ENCODE data around the gene RWDD4. TPM values are rescaled to one million over a fixed set of nuclear protein-coding genes. Genes with fewer than 3 reads are reported as not detected.

Gene RWDD4
- total and polyA plus RNA-seq, 2 of the 4 experiments (the other 2 are of a cell fraction), result 8.5 to 8.8 TPM

DNA sequence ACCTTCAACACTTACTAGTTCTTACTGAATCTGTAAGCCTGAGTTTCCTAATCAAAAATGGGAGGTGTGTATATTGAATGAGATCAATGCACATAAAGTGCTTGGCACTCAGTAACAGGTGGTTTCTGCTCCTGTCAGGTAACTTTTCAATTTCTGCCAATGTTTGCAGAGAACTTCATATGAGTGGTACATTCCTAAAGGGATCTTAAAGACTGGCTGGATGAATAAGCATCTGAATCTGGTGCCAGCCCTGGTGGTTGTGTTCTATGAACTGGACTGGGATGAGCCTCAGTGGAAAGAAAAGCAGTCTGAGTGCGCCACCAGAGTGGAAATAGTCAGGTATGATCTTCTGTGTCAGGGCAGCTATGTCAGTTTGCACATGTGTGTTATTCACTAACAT is 7.1 kb upstream of the RWDD4 start:
- no TSS peak for BruUV-seq (replicated peaks)
- ChIA-PET POLR2A (ENCODE audit: unreplicated experiment) (no interaction called here), CTCF (no interaction called here)
- no peak overlapping the region for H2BK120ac ChIP-seq (ENCODE audit: low read depth, low read length)
- no peaks in the 10 kb centered on the region for H3K9me3 ChIP-seq (ENCODE audit: control insufficient read depth, insufficient read depth, low read length)
- peaks cover 24% of the 10 kb centered on the region for H3K36me3 ChIP-seq (ENCODE audit: control insufficient read depth, insufficient read depth, low read length)
- no peak for TF ChIP-seq RFX5 (IDR thresholded peaks at IDR 0.05; ENCODE audit: low read depth, low read length)
- TF ChIP-seq FOS (IDR thresholded peaks at IDR 0.05; ENCODE audit: low read depth, low read length), result no peak
- TF ChIP-seq CHD1 (IDR thresholded peaks at IDR 0.05; ENCODE audit: low read depth, low read length), result no peak
- TF ChIP-seq, protein P1, sequence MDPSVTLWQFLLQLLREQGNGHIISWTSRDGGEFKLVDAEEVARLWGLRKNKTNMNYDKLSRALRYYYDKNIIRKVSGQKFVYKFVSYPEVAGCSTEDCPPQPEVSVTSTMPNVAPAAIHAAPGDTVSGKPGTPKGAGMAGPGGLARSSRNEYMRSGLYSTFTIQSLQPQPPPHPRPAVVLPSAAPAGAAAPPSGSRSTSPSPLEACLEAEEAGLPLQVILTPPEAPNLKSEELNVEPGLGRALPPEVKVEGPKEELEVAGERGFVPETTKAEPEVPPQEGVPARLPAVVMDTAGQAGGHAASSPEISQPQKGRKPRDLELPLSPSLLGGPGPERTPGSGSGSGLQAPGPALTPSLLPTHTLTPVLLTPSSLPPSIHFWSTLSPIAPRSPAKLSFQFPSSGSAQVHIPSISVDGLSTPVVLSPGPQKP (IDR thresholded peaks at IDR 0.05; ENCODE audit: borderline replicate concordance, low read depth, low read length), result no peak
- no peak for TF ChIP-seq RAD21 (IDR thresholded peaks at IDR 0.05; ENCODE audit: low read length)
- no peak for TF ChIP-seq MAFK (IDR thresholded peaks at IDR 0.05; ENCODE audit: low read depth, low read length)
- TF ChIP-seq, protein P2, sequence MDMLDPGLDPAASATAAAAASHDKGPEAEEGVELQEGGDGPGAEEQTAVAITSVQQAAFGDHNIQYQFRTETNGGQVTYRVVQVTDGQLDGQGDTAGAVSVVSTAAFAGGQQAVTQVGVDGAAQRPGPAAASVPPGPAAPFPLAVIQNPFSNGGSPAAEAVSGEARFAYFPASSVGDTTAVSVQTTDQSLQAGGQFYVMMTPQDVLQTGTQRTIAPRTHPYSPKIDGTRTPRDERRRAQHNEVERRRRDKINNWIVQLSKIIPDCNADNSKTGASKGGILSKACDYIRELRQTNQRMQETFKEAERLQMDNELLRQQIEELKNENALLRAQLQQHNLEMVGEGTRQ (IDR thresholded peaks at IDR 0.05; ENCODE audit: low read depth, low read length), result no peak
- no peaks in the 10 kb centered on the region for H3K27me3 ChIP-seq (ENCODE audit: control insufficient read depth, insufficient read depth, low read length)
- ATAC-seq (ENCODE audit: low read depth), result no peak
- H4K5ac ChIP-seq (ENCODE audit: low read depth, low read length), result no peak overlapping the region
- in situ Hi-C loops (cut with MboI; ENCODE audit: low sequenced_read_pairs) (no loop called here), dilution Hi-C loops (cut with HindIII; ENCODE audit: low sequenced_read_pairs, unreplicated experiment) (no loop called here), intact Hi-C loops (cut with micrococcal nuclease) (no loop called here)
- no peak overlapping the region for H2BK5ac ChIP-seq (ENCODE audit: low read depth, low read length, poor library complexity, severe bottlenecking)
- no peak overlapping the region for H3K4me3 ChIP-seq (ENCODE audit: insufficient read depth, low read depth, low read length)
- DNase-seq, result no peak
- H2BK15ac ChIP-seq (ENCODE audit: low read depth, low read length), result no peak overlapping the region
- no peak overlapping the region for H2AK5ac ChIP-seq (ENCODE audit: low read depth, low read length)
- H4K20me1 ChIP-seq (ENCODE audit: insufficient read depth, low read length), result no peaks in the 10 kb centered on the region
- WGBS, 2 experiments (ENCODE audit: extremely low coverage in 2 of 2, insufficient read length in 1 of 2), result 100% methylated on average over 1 of the region's 1 CpG; no CpG with 5 or more reads in 1 of the 2 experiments
- peaks cover 14 to 25% of the 10 kb centered on the region in 2 experiments for H3K79me1 ChIP-seq (ENCODE audit: low read depth in 1 of 2, low read length in 2 of 2)
- no peak overlapping the region for H3K14ac ChIP-seq (replicated peaks; ENCODE audit: low read depth, low read length)
- no peak overlapping the region for H4K91ac ChIP-seq (ENCODE audit: insufficient read depth, low read depth, low read length)
- no peak overlapping the region for H3K23ac ChIP-seq (ENCODE audit: low read depth, low read length)
- H3K18ac ChIP-seq (ENCODE audit: low read depth, low read length), result no peak overlapping the region
- no peak overlapping the region for H3K56ac ChIP-seq (ENCODE audit: extremely low read depth, insufficient read depth, low read length)
- no peak overlapping the region for H2BK20ac ChIP-seq (ENCODE audit: low read depth, low read length)
- H3K9ac ChIP-seq (ENCODE audit: low read depth, low read length), result no peak overlapping the region
- no peak overlapping the region for H2AK9ac ChIP-seq (replicated peaks; ENCODE audit: low read depth, low read length, poor library complexity)
- no peak overlapping the region for H2AFZ ChIP-seq (replicated peaks; ENCODE audit: low read length, poor library complexity)
- no peaks in the 10 kb centered on the region for H3K4me1 ChIP-seq (ENCODE audit: control insufficient read depth, insufficient read depth, low read length)
- no peak overlapping the region for H3K4me2 ChIP-seq (ENCODE audit: low read depth, low read length)
- no peaks in the 10 kb centered on the region for H3K9me1 ChIP-seq (ENCODE audit: insufficient read depth, low read length)
- no peak overlapping the region for H4K8ac ChIP-seq (ENCODE audit: low read depth in 2 of 2, low read length in 2 of 2)
- H3K27ac ChIP-seq (ENCODE audit: insufficient read depth, low read length), result no peak overlapping the region
- H3K4ac ChIP-seq (ENCODE audit: low read depth, low read length), result no peak overlapping the region
